Left lobe of liver (tissue), 2 donors: Measurements from ENCODE around the gene CISTR. TPM values are rescaled to one million over a fixed set of nuclear protein-coding genes. Genes with fewer than 3 reads are reported as not detected.
"Not testable (repeated sequence)": the region's sequence is repeated elsewhere in the genome, so short reads cannot be mapped to it uniquely, and the experiment has no call there.

ENCODE experiments used
- ATAC-seq: fragments of 200-7000 bp; cut with Tn5 transposase; one replicate; pipeline ENCODE4 v1.9.1; 2020; ENCODE audit warnings: mild to moderate bottlenecking, moderate library complexity
- DNase-seq: peaks from one replicate; pipeline ENCODE4 v3.0.0-alpha.2; 2020; ENCODE audit warnings: low spot score
- total RNA-seq: library from RNA; stranded (reverse); gene quantifications from one replicate; pipeline ENCODE4 v1.2.1, GENCODE V29; 2021
- donor health status: DM: no; HTN: no; CAD: no; lungs with moderate emphysema.
- donor health status: DM: no; HTN: yes; CAD: no.

Gene CISTR
- total RNA-seq, 1 donor from 2014 or later: not detected

DNA sequence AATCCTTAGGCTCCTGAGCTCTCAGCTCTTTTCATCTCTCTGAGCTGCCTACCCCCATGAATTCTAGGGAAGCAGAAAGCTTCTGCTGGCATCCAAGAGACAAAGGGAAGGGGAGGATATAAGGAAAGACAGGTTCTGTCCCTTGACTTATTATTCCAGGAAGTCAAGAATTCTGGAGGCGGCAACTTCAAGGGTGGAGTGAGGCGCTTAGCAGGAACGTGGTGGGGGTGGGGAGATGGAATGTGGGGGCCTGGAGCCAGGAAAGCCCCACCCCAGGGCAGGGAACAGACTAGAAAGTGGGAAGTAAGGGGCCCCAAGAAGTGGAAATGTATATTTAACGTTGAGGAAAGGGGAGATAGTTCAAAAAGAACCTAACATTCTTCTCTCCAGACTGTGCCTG is 26.0 kb downstream of the CISTR start:
- DNase-seq (no peak), ATAC-seq (no peak)

DNA sequence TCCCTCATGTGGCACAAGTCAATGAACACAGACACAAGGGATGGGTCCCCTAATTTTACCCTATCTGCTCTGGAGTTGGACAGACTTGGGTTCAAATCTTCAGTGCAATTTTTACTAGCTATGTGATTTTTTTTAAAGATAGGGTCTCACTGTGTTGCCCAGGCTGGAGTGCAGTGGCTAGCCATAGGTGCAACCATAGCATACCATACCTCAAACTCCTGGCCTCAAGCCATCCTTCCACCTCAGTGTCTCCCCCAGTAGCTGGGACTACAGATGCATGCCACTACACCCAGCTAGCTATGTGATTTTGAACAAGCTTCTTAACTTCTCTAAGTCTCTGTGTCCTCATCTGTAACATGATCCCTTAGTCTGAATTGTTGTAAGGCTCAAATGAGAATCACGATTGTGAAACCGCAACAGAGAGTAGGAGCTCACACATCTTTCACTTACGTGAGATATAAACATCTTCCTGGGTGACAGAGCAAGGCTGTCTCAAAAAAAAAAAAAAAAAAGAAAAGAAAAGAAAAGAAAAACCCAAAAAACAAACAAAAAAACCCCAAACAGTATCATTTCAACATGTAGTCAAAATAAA is 29.2 kb downstream of the CISTR start:
- no peak for ATAC-seq

DNA sequence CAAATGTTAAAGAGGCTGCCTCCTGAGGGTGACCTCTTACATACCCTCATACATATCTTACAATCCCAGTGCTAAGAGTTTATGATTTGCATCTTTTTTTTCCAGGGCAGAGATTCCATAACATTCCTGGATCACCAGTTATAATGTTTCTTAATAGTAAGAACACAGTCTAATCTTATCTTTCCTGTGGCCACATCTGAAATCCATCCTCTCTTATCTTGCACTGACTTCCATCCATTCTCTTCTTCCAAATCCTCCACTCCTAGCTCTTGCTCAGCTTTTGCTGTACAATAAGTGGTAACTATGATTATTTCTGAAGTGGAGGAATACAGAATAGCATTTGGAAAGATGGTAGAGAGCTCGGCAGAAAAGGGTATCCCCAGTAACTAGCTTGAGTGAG is 30.8 kb downstream of the CISTR start:
- DNase-seq: no peak
- no peak for ATAC-seq

More for the DNA sequence above, 29.2 kb downstream of the CISTR start:
- DNase-seq: no peak

DNA sequence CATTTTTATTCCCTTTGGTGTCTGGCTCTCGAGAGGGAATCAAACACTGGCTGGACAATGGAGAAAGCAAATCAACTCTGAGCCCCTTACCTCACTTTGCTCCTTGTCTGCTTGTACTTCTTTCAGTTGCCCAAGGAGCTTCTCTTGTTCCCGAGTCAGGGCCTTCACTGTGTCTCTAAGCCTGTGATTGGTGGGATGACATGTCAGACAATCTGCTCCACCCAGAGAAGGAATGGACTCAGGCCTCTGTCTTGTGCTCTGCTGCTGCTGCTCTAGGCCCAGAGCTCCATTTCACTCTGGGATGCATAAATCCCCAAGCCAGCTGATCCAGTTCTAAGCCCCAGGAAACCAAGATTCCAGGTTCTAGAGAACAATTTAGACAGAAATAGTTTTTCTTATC is 32.1 kb downstream of the CISTR start:
- DNase-seq (no peak), ATAC-seq (no peak)

DNA sequence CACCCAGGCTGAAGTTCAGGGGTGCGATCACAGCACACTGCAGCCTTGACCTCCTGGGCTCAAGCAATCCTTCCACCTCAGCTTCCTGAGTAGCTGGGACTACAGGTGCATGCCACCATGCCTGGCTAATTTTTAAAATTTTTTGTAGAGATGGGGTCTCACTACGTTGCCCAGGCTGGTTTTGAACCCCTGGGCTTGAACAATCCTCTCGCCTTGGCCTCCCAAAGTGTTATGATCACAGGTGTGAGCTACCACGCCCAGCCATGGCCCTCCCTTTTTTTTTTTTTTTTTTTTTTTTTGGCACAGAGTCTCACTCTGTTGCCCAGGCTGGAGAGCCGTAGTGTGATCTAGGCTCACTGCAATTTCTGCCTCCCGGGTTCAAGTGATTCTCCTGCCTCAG is 33.2 kb downstream of the CISTR start:
- DNase-seq, ATAC-seq: not testable (repeated sequence)

DNA sequence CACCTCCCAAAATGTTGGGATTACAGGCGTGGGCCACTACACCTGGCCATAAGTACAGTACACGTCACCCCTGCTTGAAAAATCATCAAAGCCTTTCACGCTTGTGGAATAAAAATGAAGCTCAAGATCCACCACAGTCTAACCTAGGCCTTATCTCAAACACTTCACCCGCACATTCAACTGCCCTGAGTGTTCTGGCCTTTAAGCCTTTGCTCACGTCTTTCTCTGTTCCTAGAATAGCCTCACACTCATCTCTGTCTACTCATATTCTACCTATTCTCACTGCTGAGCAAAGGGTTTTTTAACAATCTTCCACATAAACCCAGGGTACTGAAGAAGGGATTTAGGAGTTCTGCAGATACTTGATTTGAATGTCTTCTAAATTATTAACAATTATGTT is 34.5 kb downstream of the CISTR start:
- ATAC-seq: no peak
- DNase-seq: no peak

DNA sequence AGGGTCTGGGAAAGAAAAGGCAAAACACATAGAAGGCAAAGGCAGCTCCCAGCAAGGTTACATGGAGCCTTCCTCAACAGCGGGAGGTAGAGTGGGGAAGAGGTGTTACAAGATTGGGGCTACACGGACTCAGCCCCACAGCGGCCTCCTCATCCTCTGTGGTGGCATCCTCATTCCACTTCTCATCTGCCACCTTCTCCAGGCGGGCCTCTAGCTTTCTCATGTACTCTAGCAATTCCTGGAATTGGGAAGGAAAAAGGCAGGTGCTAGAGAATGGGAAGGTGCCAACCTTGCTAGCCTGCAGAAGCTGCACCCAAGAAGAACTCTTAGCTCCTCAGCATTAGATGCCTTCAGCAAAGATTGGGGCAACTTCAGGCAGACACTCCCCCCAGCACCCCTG is 37.8 kb downstream of the CISTR start:
- ATAC-seq (no peak), DNase-seq (no peak)

DNA sequence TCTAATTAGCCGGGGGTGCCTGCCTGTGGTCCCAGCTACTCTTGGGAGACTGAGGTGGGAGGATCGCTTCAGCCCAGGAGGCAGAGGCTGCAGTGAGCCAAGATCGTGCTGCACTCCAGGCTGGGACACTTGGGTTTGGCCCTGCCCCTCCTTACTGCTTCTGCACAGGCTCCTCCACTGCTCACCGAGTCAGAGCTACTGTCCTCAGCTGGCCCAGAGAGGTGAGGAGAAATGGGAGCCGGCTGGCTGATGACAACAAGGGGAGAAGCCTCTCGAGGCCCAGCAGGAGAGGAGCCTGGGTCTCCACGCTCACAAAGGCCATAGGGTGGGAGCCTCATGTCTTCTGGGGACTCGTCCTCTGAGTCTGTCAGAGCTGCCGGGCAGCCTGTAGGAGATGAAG is 38.3 kb downstream of the CISTR start:
- DNase-seq (no peak), ATAC-seq (no peak)

DNA sequence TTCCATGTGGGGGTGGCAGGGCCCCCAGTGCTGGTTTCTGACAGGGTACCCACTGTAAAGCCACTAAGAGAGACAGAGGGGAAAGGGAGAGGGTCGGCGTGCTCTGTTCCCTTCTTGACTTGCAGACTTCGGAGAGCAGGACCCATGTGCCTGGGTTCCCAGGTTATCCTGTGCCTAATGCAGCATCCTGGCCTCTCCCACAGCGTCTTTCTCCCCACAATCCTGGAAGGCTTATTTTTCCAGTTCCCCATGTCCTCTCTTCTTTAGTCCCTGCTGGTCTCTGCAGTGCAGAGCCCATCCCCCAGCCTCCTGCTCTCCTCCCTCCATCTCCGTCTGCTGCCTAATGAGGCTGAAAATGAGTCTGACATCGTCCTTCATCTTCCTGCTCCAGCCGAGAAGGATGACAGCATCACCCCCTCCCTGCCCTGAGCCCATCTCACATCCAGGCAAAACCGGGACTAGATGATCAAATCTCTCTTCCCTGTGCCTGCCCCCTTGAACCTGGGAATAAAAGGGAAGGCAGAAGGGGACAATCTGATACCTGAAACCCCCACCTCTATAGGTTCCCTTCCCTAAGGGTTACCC is 39.6 kb downstream of the CISTR start:
- DNase-seq (no peak), ATAC-seq (no peak)

DNA sequence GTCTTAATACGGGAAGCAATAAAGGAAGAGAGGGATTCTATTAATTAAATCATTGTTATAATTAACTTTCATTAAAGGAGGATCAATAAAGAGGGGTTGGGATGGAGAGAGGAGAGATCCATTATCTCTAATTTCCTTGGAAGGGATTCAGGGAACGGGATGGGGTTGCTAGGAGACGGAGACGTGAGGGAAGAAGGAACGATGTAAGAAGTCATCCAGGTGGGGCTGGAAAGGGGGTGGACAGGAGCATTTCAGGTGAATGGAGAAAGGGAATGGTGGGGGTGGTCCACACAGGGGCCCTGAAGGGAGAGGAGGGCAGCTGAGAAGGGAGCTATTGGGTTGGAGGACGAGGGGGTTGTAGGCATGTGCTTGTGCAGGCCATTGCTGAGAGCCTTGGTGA is 41.7 kb downstream of the CISTR start:
- no peak for DNase-seq
- no peak for ATAC-seq

DNA sequence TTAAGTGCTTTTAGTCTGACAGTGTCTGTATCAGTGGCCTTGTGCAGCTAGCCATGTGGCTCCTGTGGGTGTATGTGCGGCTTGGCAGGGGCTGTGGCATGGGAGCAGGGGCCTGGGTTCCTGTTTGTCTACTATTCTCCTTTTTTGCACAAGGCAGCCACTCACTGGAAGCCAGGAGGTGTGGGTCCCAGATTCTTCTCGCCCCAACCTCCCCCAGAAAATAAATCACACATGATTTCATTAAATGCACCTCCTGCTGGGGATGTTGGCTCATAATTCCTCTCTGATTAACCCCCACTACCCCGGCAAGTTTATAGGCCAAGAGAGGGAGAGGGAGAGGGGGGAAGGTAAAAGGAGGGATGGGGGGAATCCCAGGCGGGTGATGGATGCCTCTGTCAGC is 42.1 kb downstream of the CISTR start:
- no peak for ATAC-seq
- DNase-seq: no peak

DNA sequence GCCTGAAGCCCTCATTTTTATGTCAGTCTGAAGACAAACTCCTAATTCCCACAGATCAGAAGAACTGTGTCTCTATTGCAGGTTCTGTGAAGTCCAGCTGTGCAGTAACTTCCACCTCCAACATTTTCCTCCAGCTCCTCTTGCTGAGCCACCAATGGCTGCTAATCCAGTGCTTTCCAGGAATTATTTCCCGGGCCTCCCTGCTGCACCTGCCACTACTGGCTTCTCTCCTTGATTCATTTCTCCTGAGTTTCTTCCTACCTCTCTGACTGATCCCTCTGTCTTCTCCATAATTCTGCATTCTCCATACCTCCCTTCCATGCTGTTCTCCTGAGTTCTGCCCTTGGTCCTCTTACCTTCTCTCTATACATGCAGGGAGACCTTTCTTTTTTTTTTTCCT is 45.7 kb downstream of the CISTR start:
- DNase-seq: no peak
- ATAC-seq: no peak

DNA sequence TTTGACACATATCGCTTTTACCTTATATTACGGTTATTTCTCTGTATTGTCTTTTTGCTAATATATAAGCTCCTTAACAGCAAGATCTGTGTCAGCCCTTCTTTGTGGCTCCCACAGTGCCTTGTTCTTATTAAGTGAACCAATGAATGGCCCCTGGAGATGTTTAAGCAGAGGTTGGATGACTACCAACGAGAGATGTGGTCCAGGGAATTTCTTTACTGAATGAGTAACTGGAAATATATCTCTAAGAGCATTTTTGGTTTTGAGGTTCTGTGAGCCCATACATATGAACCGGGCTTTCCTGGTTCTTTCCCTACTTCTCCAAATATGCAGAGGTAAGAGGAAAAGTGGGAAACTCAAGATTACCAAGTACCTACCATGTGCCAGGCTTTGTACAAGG is 48.0 kb downstream of the CISTR start:
- DNase-seq: no peak
- ATAC-seq: no peak

DNA sequence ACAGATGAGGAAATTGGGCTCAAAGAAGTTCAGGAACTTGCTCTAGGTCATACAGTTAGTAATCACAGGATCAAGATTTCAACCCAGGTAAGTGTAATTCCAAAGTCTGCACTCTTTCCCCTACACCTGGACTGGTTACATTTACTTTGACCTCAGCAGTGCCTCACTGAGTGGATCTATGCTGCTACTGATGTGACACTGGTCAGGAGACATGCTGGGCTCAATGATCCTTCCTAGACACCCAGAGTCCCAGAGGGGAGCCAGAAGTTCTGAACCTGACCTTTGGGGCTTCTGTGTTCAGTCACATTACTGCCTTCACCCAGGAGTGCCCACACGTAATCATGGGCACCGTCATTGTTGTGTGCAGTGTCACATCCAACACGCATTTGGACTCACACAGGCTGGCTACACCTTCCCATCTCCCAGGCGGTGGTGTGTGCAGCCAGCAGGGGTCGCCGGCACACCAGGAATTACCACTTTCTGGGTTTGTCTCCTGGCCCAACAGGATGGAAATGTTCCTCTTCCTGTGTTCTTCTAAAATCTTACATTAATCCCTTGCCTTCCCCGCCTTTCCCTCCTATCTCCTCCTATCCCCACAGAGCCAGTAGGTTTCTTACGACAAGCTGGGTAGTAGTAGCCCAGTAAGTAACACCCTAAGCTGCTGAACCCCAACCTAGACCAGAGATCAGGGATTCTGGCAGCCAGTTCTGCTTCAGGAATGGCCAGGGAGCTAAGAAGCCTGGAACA is 50.1 kb downstream of the CISTR start:
- DNase-seq: peak; percentile 81
- peak; percentile 99 for ATAC-seq

DNA sequence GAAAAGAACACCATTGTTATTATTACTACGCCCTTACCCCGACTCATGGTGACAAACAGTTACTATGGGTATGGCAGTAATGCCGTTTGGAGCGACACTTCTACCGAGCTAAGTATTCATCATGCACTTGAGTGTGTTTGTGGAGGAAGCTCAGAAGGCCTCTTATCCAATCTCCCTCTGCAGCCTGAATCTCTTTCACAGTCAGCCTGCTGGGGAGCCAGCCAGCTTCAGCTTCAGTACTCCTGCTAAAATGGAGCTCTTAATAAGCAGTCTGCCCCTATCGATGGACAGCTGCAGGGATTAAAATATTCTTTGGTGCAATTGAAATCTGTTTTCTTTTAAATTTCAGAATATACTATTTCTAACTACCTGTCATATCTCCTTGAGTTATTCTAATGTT is 51.2 kb downstream of the CISTR start:
- no peak for DNase-seq
- no peak for ATAC-seq

DNA sequence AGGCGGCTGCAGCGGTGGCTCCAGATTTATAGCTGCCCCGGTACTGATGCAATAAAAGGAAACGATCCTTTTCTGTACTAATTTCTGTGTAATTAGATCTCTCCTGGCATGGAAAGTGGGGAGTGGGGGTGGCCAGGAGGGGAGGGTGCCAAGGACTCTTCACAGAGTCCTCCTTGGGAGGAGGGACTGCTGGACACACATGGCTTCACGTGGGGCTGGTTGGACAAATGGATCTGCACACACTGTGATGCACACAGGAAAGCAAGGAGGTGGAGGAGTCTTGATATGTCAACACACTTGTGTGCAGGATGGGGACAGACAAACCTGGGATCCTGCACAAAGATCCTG is 52.1 kb downstream of the CISTR start:
- ATAC-seq (no peak), DNase-seq (no peak)

DNA sequence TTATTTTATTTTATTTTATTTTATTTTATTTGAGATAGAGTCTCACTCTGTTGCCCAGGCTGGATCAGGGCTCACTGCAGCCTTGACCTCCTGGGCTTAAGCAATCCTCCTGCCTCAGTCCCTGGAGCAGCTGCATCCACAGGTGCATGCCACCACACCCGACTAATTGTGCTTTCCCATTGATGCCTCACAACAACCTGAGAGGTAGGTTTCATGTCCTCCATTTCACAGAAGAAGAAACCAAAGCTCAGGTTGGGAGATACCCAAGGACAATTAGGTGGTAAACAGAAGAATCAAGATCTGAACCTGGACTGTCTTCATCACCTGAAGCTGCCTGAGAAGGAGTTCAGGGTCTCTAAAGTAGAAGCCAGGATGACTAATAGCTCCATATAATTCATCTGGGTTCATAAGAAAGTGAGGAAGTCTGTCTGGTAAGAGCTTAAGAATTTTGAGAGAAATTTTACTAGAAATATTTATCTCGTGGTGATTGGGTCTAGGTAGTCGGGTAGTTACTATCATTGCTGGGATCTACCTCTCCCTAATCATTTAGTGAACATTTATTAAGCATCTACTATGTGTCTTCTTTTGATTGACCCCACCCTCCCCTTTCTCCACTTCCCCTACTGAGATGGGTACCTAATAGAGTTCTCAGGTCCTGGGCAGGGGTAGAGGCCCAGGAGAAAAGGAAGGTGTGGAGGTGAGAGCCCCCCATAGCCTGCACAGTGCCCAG is 52.7 kb downstream of the CISTR start:
- ATAC-seq (no peak), DNase-seq (no peak)

DNA sequence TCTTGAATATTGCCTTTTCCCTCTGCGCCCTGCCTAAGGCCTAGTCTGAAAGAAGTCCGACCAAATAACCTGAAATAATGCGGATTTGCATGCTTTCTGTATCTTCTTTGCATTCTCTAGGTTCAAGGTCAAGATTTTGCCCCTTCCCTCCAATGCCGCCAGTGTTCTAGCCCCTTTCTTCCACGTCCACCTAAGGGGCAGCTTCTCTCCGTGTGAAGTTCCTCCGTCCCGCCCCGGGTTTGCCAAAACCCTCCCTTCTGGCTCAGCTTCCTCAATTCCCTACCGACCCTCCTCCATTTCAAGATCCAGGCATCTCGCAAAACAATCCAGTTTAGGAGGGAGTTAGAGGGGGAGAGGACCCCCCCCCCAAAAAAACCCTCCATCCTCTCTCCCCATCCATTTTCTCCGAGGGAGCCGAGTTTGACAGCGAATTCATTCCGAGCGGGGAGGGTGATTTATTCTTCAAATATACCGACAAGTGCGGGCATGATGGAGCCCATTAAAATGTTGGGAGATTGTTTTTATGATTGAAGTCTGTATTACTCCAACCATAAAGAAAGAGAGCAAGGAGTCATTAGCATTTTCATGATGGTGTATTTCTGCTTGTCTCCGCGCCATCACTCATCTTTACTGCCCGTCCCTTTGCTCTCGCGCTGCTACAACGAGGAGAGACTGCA is 55.0 kb downstream of the CISTR start:
- DNase-seq (no peak), ATAC-seq (no peak)
